Measurements from ENCODE around the gene CSMD2. TPM values are rescaled to one million over a fixed set of nuclear protein-coding genes. Genes with fewer than 3 reads are reported as not detected.

CSMD2 gene
- total RNA-seq, 4 donors from 2014 or later = 8.6 TPM; not detected in 3

DNA sequence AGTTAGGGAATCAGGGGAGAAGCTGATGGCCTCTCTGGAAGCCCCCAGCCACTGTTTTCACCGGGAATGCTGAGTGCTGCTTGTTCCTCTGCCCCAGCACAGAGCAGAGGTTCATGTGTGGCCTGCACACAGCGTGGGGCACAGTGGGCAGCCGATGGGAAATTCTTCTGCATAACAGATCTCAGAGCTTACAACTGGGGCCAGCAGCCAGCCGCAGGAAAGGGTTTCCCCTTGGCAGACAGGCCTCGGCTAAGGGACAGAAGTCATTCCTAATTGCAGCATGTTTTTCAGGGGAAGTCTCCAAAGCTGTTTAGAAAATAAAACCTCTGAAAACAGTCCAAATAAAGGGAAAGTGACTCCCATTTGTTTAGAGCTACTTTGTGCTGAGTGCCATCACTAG, 278.5 kb downstream of the CSMD2 start:
- H3K4me1 ChIP-seq = no peaks in the 10 kb centered on the region
- no peak for TF ChIP-seq POLR2A (IDR thresholded peaks at IDR 0.05)
- TF ChIP-seq CTCF (IDR thresholded peaks at IDR 0.05) = no peak
- H3K27ac ChIP-seq = no peak overlapping the region
- H3K36me3 ChIP-seq = no peaks in the 10 kb centered on the region
- intact Hi-C loops (cut with DNase I; ENCODE audit: low total_unique reads) = no loop called here
- no peaks in the 10 kb centered on the region for H3K9me3 ChIP-seq
- DNase-seq = no peak
- H3K4me3 ChIP-seq = no peak overlapping the region
- no peaks in the 10 kb centered on the region for H3K27me3 ChIP-seq

- Histone ChIP-seq H3K36me3 (no peaks in the 10 kb centered on the region), H3K9me3 (no peaks in the 10 kb centered on the region), H3K4me1 (no peaks in the 10 kb centered on the region), H3K4me3 (no peak overlapping the region), H3K27me3 (no peaks in the 10 kb centered on the region), H3K27ac (no peak overlapping the region)
- DNase-seq = no peak
- intact Hi-C loops (cut with DNase I; ENCODE audit: low total_unique reads) = no loop called here
- TF ChIP-seq CTCF (IDR thresholded peaks at IDR 0.05) = no peak
- TF ChIP-seq POLR2A (IDR thresholded peaks at IDR 0.05) = no peak
Observed at GRCh38 chr1:33880305-33880704, 284.7 kb downstream of the CSMD2 start.

- Histone ChIP-seq H3K4me3 (no peak overlapping the region), H3K9me3 (no peaks in the 10 kb centered on the region), H3K27me3 (no peaks in the 10 kb centered on the region), H3K27ac (no peak overlapping the region), H3K4me1 (no peaks in the 10 kb centered on the region), H3K36me3 (no peaks in the 10 kb centered on the region)
- intact Hi-C loops (cut with DNase I; ENCODE audit: low total_unique reads) = no loop called here
- TF ChIP-seq CTCF (IDR thresholded peaks at IDR 0.05) (no peak), POLR2A (IDR thresholded peaks at IDR 0.05) (no peak)
- no peak for DNase-seq
Observed at GRCh38 chr1:33878392-33878791, 286.6 kb downstream of the CSMD2 start.

GRCh38 chr1:33876970-33877650, 287.9 kb downstream of the CSMD2 start:
- DNase-seq = no peak
- intact Hi-C loops (cut with DNase I; ENCODE audit: low total_unique reads) = no loop called here
- no peaks in the 10 kb centered on the region for H3K4me1 ChIP-seq
- TF ChIP-seq POLR2A (IDR thresholded peaks at IDR 0.05) (no peak), CTCF (IDR thresholded peaks at IDR 0.05) (no peak)
- no peak overlapping the region for H3K4me3 ChIP-seq
- H3K27me3 ChIP-seq = no peaks in the 10 kb centered on the region
- H3K27ac ChIP-seq = no peak overlapping the region
- H3K36me3 ChIP-seq = no peaks in the 10 kb centered on the region
- no peaks in the 10 kb centered on the region for H3K9me3 ChIP-seq

DNA sequence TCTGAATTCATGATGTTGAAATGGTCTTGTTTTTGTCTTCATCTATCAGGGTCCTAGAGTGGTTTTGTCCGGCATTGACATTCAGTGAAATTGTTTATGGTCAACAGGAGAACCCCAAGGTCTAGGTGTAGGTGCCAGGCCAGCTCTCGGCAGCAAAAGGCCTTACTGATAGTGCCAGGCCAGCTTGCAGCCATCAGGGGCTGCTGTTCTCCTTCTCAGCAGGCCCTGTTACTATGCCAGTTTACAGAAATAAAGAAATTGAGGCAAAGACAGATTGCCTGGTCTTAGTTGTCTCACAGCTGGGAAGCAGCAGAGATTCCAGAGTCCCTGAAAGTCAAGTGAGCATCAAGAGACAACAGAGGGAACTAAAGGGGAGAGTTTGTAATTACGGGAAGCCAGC, 289.2 kb downstream of the CSMD2 start:
- Histone ChIP-seq H3K27ac (no peak overlapping the region), H3K4me3 (no peak overlapping the region), H3K4me1 (no peaks in the 10 kb centered on the region), H3K9me3 (no peaks in the 10 kb centered on the region), H3K27me3 (no peaks in the 10 kb centered on the region), H3K36me3 (no peaks in the 10 kb centered on the region)
- intact Hi-C loops (cut with DNase I; ENCODE audit: low total_unique reads) = no loop called here
- no peak for DNase-seq
- no peak for TF ChIP-seq CTCF (IDR thresholded peaks at IDR 0.05)
- no peak for TF ChIP-seq POLR2A (IDR thresholded peaks at IDR 0.05)
